HG02623 (cell line): ENCODE measurements around the gene ZNF792.
"Not testable (repeated sequence)": the region's sequence is repeated elsewhere in the genome, so short reads cannot be mapped to it uniquely, and the experiment has no call there.

Source experiments
- ATAC-seq: cut with Tn5 transposase; IDR thresholded peaks from one replicate; pipeline ENCODE4 v1.9.1; 2021; ENCODE audit warnings: moderate library complexity; ENCODE audit not compliant: unreplicated experiment

ZNF792 gene

GRCh38 chr19:34926361-34926684 is 37.7 kb downstream of the ZNF792 start:
- ATAC-seq: no peak

- no peak for ATAC-seq
These were observed 38.7 kb downstream of the ZNF792 start for GRCh38 chr19:34925278-34925855.

GRCh38 chr19:34920090-34920786 is 43.8 kb downstream of the ZNF792 start:
- ATAC-seq: not testable (repeated sequence)

DNA sequence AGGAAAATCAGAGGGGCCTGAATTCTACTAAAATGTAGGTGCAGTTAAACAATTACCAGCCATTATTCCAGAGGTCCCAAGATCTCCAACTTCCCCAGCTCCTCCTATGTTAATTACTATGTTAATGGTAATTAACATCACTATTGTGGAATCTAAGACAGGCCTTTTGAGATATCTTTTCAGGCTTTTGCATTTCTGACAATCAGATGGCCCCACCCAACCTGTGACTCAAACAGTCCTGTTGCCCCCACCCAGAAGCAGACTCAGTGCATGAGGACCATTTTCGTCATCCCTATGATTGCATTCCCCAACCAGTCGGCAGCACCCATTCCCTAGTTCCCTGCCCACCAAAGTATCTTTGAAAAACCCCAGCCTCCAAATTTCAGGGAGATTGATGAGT is 45.8 kb downstream of the ZNF792 start:
- ATAC-seq: no peak

GRCh38 chr19:34917144-34917543 is 46.9 kb downstream of the ZNF792 start:
- not testable (repeated sequence) for ATAC-seq

DNA sequence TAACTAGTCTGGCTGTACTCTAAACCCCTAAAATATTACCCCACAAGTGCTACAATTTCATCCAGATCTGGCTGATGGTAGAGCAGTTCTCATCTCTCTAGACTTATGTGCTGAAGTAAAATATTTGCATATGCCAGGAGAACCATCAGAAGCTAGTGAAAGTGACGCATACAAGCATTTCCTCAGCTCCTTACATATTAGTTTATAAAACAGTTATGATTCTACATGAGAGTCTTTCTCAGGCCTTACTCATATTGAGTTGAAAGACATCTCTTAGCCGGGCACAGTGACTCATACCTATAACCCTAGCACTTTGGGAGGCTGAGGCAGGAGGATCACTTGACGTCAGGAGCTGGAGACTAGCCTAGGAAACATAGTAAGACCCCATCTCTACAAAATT is 53.3 kb downstream of the ZNF792 start:
- ATAC-seq: no peak
